Fibroblast of the aortic adventitia (primary cell): ENCODE results near the gene CKS2. TPM values are rescaled to one million over a fixed set of nuclear protein-coding genes. Genes with fewer than 3 reads are reported as not detected.
A peak's percentile ranks its signal among the peaks of the same experiment; 100 is the strongest.

ENCODE experiments used
- DNase-seq: peaks from one replicate; pipeline ENCODE4 v3.0.0-alpha.2; 2010; ENCODE audit warnings: low read depth
- H3K4me3 ChIP-seq: 2 replicates; pipeline ENCODE4 v1.5.1; 2011; ENCODE audit warnings: low read depth, mild to moderate bottlenecking, control low read depth, low read length, moderate library complexity
- CTCF ChIP-seq: IDR thresholded peaks from 2 replicates; pipeline ENCODE4 v1.5.1; 2011; ENCODE audit warnings: mild to moderate bottlenecking, low read length, control low read depth, inconsistent platforms; ENCODE audit not compliant: insufficient read depth
- total RNA-seq: library from RNA; depleted of rRNA; stranded (reverse); fragments of >200 nt; gene quantifications from 2 replicates; pipeline ENCODE4 v1.2.3, GENCODE V29; 2012; ENCODE audit warnings: low replicate concordance

Gene CKS2
- total RNA-seq, 1 donor, result 104 TPM

GRCh38 chr9:89312222-89312571 lies 1.2 kb downstream of the CKS2 start:
- TF ChIP-seq CTCF, result no peak
- H3K4me3 ChIP-seq, result peak overlapping the region; percentile 84
- peak; percentile 37 for DNase-seq

GRCh38 chr9:89313842-89314241 lies 2.8 kb downstream of the CKS2 start:
- peak overlapping the region; percentile 84 for H3K4me3 ChIP-seq
- DNase-seq, result peak; percentile 25
- no peak for TF ChIP-seq CTCF

GRCh38 chr9:89314955-89315354 lies 4.0 kb downstream of the CKS2 start:
- H3K4me3 ChIP-seq, result peak overlapping the region; percentile 4
- DNase-seq, result no peak
- TF ChIP-seq CTCF, result no peak

- H3K4me3 ChIP-seq, result no peak overlapping the region
- no peak for DNase-seq
- no peak for TF ChIP-seq CTCF
These were observed 4.5 kb downstream of the CKS2 start for GRCh38 chr9:89315482-89315881.

GRCh38 chr9:89317282-89317681 lies 6.3 kb downstream of the CKS2 start:
- DNase-seq, result no peak
- TF ChIP-seq CTCF, result no peak
- H3K4me3 ChIP-seq, result peak overlapping the region; percentile 80

- peak; percentile 98 for DNase-seq
- peak within 1 kb of the TSS; percentile 80 for H3K4me3 ChIP-seq
- TF ChIP-seq CTCF, result peak; percentile 68
These were observed 7.4 kb downstream of the CKS2 start, which contains the start of gene SECISBP2 for GRCh38 chr9:89318123-89319014. SECISBP2 (plus strand) TSS chr9:89318500; CDS start chr9:89318577, 77 bp downstream.
